HFFc6 (cell line): ENCODE data around the gene PLD5. TPM values are rescaled to one million over a fixed set of nuclear protein-coding genes. Genes with fewer than 3 reads are reported as not detected.

Source experiments
- DNase-seq: peaks from one replicate; pipeline ENCODE4 v3.0.0-alpha.2; 2018
- H3K27ac Mint-ChIP-seq: 2 replicates; pipeline ENCODE4 v1.8.0; 2020; ENCODE audit warnings: mild to moderate bottlenecking, mixed read lengths
- H3K27me3 Mint-ChIP-seq: 2 replicates; pipeline ENCODE4 v1.8.0; 2021; ENCODE audit warnings: mild to moderate bottlenecking, moderate library complexity, mixed read lengths; ENCODE audit not compliant: insufficient read depth
- H3K36me3 Mint-ChIP-seq: 2 replicates; pipeline ENCODE4 v1.8.0; 2021; ENCODE audit warnings: low read depth, mixed read lengths
- H3K4me1 Mint-ChIP-seq: 2 replicates; pipeline ENCODE4 v1.8.0; 2020; ENCODE audit warnings: low read depth, mixed read lengths
- H3K4me3 Mint-ChIP-seq: 2 replicates; pipeline ENCODE4 v1.8.0; 2020; ENCODE audit warnings: mild to moderate bottlenecking, moderate library complexity, mixed read lengths
- H3K9me3 Mint-ChIP-seq: 2 replicates; pipeline ENCODE4 v1.8.0; 2020; ENCODE audit warnings: mild to moderate bottlenecking, mixed read lengths
- CTCF ChIP-seq: fragments of 200-600 bp; sonication (generic); IDR thresholded peaks from 2 replicates; pipeline ENCODE4 v1.5.0; 2021; ENCODE audit warnings: antibody characterized with exemption, mild to moderate bottlenecking
- total RNA-seq, 6 experiments: library from RNA; stranded (reverse); fragmentation: NEBNext Ultra II Directional; extraction: Animal tissue kit (Norgen Biotek cat#: 25700); gene quantifications; 2 replicates in 1 of 6; 3 replicates in 5 of 6; pipeline ENCODE4 v1.2.3, GENCODE V29; 2021

Gene PLD5
- total RNA-seq, 6 experiments from 2014 or later, result not detected

GRCh38 chr1:242411901-242412300, 112.6 kb downstream of the PLD5 start:
- TF ChIP-seq CTCF, result no peak
- peaks cover 3% of the 10 kb centered on the region for H3K27me3 Mint-ChIP-seq
- H3K36me3 Mint-ChIP-seq, result no peaks in the 10 kb centered on the region; the same call in 1 of the 2 replicates
- H3K4me1 Mint-ChIP-seq, result no peaks in the 10 kb centered on the region
- no peak overlapping the region for H3K27ac Mint-ChIP-seq
- H3K9me3 Mint-ChIP-seq, result peaks cover 62% of the 10 kb centered on the region
- no peak for DNase-seq
- H3K4me3 Mint-ChIP-seq, result no peak overlapping the region

- H3K36me3 Mint-ChIP-seq, result peaks cover 4% of the 10 kb centered on the region; the same call in 1 of the 2 replicates
- peaks cover 65% of the 10 kb centered on the region for H3K9me3 Mint-ChIP-seq
- no peaks in the 10 kb centered on the region for H3K4me1 Mint-ChIP-seq
- no peak overlapping the region for H3K27ac Mint-ChIP-seq
- TF ChIP-seq CTCF, result no peak
- no peak for DNase-seq
- H3K4me3 Mint-ChIP-seq, result no peak overlapping the region
- H3K27me3 Mint-ChIP-seq, result no peaks in the 10 kb centered on the region
Observed at GRCh38 chr1:242405947-242406346, 118.5 kb downstream of the PLD5 start.

GRCh38 chr1:242404296-242404695, 120.2 kb downstream of the PLD5 start:
- Mint-ChIP-seq H3K27me3 (0 out of 2 replicates have a peak, but pooled peaks cover 2% of the 10 kb centered on the region), H3K4me1 (no peaks in the 10 kb centered on the region), H3K4me3 (no peak overlapping the region), H3K36me3 (peaks cover 4% of the 10 kb centered on the region; the same call in 1 of the 2 replicates), H3K9me3 (peaks cover 67% of the 10 kb centered on the region), H3K27ac (no peak overlapping the region)
- DNase-seq, result no peak
- no peak for TF ChIP-seq CTCF

GRCh38 chr1:242402956-242403355, 121.5 kb downstream of the PLD5 start:
- H3K9me3 Mint-ChIP-seq, result peaks cover 69% of the 10 kb centered on the region
- no peak overlapping the region for H3K27ac Mint-ChIP-seq
- 0 out of 2 replicates have a peak, but pooled peaks cover 2% of the 10 kb centered on the region for H3K27me3 Mint-ChIP-seq
- no peaks in the 10 kb centered on the region for H3K4me1 Mint-ChIP-seq
- DNase-seq, result no peak
- no peak for TF ChIP-seq CTCF
- peaks cover 4% of the 10 kb centered on the region; the same call in 1 of the 2 replicates for H3K36me3 Mint-ChIP-seq
- H3K4me3 Mint-ChIP-seq, result no peak overlapping the region

- Mint-ChIP-seq H3K4me3 (no peak overlapping the region), H3K4me1 (no peaks in the 10 kb centered on the region), H3K27me3 (0 out of 2 replicates have a peak, but pooled peaks cover 2% of the 10 kb centered on the region), H3K9me3 (peaks cover 71% of the 10 kb centered on the region), H3K36me3 (peaks cover 4% of the 10 kb centered on the region; the same call in 1 of the 2 replicates), H3K27ac (no peak overlapping the region)
- no peak for DNase-seq
- no peak for TF ChIP-seq CTCF
Observed at GRCh38 chr1:242401937-242402336, 122.6 kb downstream of the PLD5 start.

- Mint-ChIP-seq H3K4me1 (no peaks in the 10 kb centered on the region), H3K4me3 (no peak overlapping the region), H3K36me3 (no peaks in the 10 kb centered on the region), H3K9me3 (peaks cover 49% of the 10 kb centered on the region), H3K27ac (no peak overlapping the region), H3K27me3 (0 out of 2 replicates have a peak, but pooled peaks cover 2% of the 10 kb centered on the region)
- no peak for TF ChIP-seq CTCF
- DNase-seq, result no peak
Observed at GRCh38 chr1:242398351-242398750, 126.1 kb downstream of the PLD5 start.
